HG03139 (cell line): ENCODE data around the gene GTF2F2.

Experiments used
- ATAC-seq: cut with Tn5 transposase; IDR thresholded peaks from one replicate; pipeline ENCODE4 v1.9.1; 2021; ENCODE audit not compliant: unreplicated experiment

The GTF2F2 gene

GRCh38 chr13:45209229-45209628, 88.9 kb downstream of the GTF2F2 start:
- no peak for ATAC-seq

- ATAC-seq, result no peak
Measured at GRCh38 chr13:45215392-45216077, 95.2 kb downstream of the GTF2F2 start.

GRCh38 chr13:45216193-45216592, 95.9 kb downstream of the GTF2F2 start:
- ATAC-seq, result no peak

- no peak for ATAC-seq
Measured at GRCh38 chr13:45218689-45219088, 98.4 kb downstream of the GTF2F2 start.

GRCh38 chr13:45219123-45219891, 99.0 kb downstream of the GTF2F2 start:
- no peak for ATAC-seq

- no peak for ATAC-seq
Measured at GRCh38 chr13:45219938-45220375, 99.6 kb downstream of the GTF2F2 start.

GRCh38 chr13:45220403-45220802, 100.1 kb downstream of the GTF2F2 start:
- ATAC-seq, result no peak

- no peak for ATAC-seq
Measured at GRCh38 chr13:45222516-45222915, 102.2 kb downstream of the GTF2F2 start.

- ATAC-seq, result no peak
Measured at GRCh38 chr13:45222919-45223318, 102.6 kb downstream of the GTF2F2 start.

- ATAC-seq, result no peak
Measured at GRCh38 chr13:45224176-45224575, 103.9 kb downstream of the GTF2F2 start.

- ATAC-seq, result no peak
Measured at GRCh38 chr13:45225370-45225769, 105.1 kb downstream of the GTF2F2 start.

GRCh38 chr13:45226024-45226423, 105.7 kb downstream of the GTF2F2 start:
- ATAC-seq, result no peak

GRCh38 chr13:45228002-45228401, 107.7 kb downstream of the GTF2F2 start:
- ATAC-seq, result no peak

- no peak for ATAC-seq
Measured at GRCh38 chr13:45229172-45229571, 108.9 kb downstream of the GTF2F2 start.

GRCh38 chr13:45231305-45231704, 111.0 kb downstream of the GTF2F2 start:
- ATAC-seq, result no peak

- ATAC-seq, result no peak
Measured at GRCh38 chr13:45231722-45232121, 111.4 kb downstream of the GTF2F2 start.

- ATAC-seq, result no peak
Measured at GRCh38 chr13:45232591-45232990, 112.3 kb downstream of the GTF2F2 start.

- ATAC-seq, result no peak
Measured at GRCh38 chr13:45238945-45239795, 118.9 kb downstream of the GTF2F2 start.

- ATAC-seq, result no peak
Measured at GRCh38 chr13:45240143-45240542, 119.8 kb downstream of the GTF2F2 start.

GRCh38 chr13:45242070-45242469, 121.8 kb downstream of the GTF2F2 start:
- ATAC-seq, result no peak

- ATAC-seq, result no peak
Measured at GRCh38 chr13:45242524-45242923, 122.2 kb downstream of the GTF2F2 start.

GRCh38 chr13:45243077-45243476, 122.8 kb downstream of the GTF2F2 start:
- ATAC-seq, result no peak
